ENCODE measurements around the gene OR4F6.

OR4F6 gene

DNA sequence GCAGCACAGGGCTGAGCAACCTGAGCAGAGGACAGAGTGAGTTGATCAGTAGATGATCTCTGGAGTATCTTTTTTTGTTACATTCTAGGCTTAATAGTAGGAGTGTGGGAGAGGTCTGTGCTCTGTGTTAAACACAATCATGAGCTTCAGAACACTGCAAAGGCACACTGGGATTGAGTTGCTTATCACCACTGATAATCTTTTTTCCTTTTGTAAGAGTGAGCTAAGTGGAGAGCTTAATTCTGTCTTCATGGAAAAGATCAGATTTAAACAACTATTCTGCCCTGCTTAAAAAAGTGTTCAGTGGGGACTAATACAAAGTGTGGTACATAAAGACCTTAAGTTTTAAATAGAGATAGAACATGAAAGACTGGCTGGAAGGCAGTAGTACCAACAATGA lies 1.1 kb downstream of the OR4F6 start:
- in situ Hi-C loops (cut with MboI; ENCODE audit: low sequenced_read_pairs), result no loop called here

- in situ Hi-C loops (cut with MboI; ENCODE audit: low sequenced_read_pairs), result no loop called here
These were observed 1.6 kb downstream of the OR4F6 start for GRCh38 chr15:101804941-101805340.

DNA sequence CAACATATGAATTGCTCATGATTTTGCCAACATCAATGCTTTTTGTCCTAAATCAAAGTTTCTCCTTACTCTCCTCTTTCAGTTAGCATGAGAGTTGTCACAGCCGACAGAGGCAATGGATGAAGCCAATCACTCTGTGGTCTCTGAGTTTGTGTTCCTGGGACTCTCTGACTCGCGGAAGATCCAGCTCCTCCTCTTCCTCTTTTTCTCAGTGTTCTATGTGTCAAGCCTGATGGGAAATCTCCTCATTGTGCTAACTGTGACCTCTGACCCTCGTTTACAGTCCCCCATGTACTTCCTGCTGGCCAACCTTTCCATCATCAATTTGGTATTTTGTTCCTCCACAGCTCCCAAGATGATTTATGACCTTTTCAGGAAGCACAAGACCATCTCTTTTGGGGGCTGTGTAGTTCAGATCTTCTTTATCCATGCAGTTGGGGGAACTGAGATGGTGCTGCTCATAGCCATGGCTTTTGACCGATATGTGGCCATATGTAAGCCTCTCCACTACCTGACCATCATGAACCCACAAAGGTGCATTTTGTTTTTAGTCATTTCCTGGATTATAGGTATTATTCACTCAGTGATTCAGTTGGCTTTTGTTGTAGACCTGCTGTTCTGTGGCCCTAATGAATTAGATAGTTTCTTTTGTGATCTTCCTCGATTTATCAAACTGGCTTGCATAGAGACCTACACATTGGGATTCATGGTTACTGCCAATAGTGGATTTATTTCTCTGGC lies 2.5 kb downstream of the OR4F6 start:
- in situ Hi-C loops (cut with MboI; ENCODE audit: low sequenced_read_pairs), result no loop called here

DNA sequence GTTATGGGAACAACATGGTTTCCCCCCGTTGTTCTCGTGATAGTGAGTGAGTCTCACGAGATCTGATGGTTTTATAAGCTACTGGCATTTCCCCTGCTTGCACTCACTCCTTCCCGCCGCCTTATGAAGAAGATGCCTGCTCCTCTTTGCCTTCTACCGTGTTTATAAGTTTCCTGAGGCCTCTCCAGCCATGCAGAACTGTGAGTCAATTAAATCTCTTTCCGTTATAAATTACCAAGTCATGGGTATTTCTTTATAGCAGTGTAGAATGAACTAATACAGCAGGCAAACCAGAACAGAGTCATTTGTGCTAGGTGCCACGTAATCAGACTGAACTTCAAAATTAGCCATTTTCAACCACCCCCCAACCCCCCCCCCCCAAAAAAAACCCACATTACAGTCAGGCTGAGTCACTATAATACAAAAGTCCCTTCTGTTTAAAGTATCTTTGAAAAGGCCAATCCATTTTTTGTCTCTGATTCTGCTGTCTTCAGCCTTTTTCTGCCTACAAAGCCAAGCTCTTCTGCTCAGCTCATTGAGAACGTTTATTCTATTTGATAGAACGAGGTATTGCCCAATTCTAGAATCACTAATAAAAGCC lies 4.1 kb downstream of the OR4F6 start:
- in situ Hi-C loops (cut with MboI; ENCODE audit: low sequenced_read_pairs), result no loop called here

- in situ Hi-C loops (cut with MboI; ENCODE audit: low sequenced_read_pairs), result no loop called here
These were observed 4.9 kb downstream of the OR4F6 start for GRCh38 chr15:101808201-101808600.

DNA sequence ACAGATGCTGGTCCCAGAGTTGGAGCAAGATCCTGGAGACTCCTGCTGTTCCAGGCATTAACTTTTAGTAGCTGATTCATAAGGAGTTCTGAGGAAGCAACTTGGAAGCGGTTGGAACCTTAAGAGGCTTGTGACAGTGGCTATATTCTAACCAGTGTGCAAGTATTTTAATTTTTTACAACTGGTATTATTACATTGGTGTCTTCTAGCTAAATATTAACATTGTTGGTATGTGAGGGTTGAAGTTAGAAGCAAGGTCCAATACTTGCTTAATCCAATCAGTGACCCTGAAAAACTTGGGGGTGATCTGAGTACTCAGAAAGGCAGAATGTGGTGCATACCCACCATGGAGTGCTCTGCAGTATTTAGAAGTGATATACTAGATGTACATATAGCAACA lies 7.1 kb downstream of the OR4F6 start:
- in situ Hi-C loops (cut with MboI; ENCODE audit: low sequenced_read_pairs), result no loop called here

DNA sequence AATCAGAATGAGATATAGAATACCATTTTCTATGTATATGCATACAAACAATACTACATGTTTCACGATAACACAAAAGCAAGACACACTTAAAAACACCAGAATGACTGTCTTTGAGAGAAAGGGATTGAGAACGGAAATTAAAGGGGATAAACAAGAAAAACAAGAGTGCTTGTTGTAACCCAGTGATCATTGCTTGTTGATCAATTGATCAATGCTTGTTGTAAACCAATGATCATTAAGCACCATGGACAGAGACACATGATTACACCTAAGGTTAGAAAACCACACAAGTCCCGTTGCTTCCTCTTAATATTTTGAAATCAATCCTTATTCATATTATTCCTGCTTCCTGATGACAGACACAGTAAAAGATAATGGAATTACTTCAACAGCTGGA lies 7.6 kb downstream of the OR4F6 start:
- in situ Hi-C loops (cut with MboI; ENCODE audit: low sequenced_read_pairs), result no loop called here

GRCh38 chr15:101811902-101812301 lies 8.6 kb downstream of the OR4F6 start, which contains the start of gene OR4F15:
OR4F15 (plus strand) TSS chr15:101812202; CDS start chr15:101818187, 5,985 bp downstream.
- in situ Hi-C loops (cut with MboI; ENCODE audit: low sequenced_read_pairs), result no loop called here

GRCh38 chr15:101813803-101814534 lies 10.7 kb downstream of the OR4F6 start:
- in situ Hi-C loops (cut with MboI; ENCODE audit: low sequenced_read_pairs), result no loop called here

DNA sequence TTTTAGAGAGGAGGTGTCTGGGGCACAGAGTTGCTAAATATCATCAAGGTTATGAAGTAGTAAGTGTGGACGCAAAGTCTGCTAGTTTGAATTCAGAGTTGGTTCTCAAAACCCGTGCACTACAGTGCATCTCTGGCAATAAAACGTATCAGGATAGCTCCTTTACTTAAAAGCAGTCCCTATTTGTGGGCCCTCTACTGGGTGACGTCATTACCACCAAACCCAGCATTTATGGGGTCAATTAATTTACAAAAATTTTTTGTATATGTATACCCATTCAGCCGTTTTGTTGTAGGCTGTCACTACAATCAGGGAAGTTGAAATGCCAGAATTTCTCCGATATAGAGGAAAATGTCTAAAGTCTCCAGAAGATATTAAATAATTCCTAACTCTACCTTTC lies 17.5 kb downstream of the OR4F6 start:
- in situ Hi-C loops (cut with MboI; ENCODE audit: low sequenced_read_pairs), result no loop called here

- in situ Hi-C loops (cut with MboI; ENCODE audit: low sequenced_read_pairs), result no loop called here
These were observed 23.9 kb downstream of the OR4F6 start for GRCh38 chr15:101827257-101827656.

- in situ Hi-C loops (cut with MboI; ENCODE audit: low sequenced_read_pairs), result no loop called here
These were observed 25.5 kb downstream of the OR4F6 start for GRCh38 chr15:101828774-101829173.

DNA sequence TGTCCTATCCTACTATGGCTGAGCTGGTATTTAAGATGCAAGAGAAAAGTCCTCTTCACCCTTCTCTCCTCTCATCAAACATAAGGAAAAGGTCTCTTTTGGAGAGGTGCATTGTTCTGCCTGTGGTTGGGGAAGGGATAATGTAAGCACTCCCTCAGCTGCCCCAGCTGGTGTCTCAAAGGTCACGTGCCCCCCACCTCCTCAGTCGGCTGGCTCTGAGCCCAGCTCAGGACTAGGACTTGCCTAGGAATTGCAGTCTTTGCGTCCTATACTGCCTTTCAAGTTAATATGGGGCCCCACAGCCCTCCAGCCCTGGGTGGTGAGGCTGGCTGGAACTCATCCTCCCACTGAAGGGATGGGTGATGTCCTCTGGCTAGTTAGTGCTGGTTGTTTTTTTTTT lies 38.3 kb downstream of the OR4F6 start:
- in situ Hi-C loops (cut with MboI; ENCODE audit: low sequenced_read_pairs), result no loop called here

- in situ Hi-C loops (cut with MboI; ENCODE audit: low sequenced_read_pairs), result no loop called here
These were observed 41.6 kb downstream of the OR4F6 start for GRCh38 chr15:101844916-101845315.

DNA sequence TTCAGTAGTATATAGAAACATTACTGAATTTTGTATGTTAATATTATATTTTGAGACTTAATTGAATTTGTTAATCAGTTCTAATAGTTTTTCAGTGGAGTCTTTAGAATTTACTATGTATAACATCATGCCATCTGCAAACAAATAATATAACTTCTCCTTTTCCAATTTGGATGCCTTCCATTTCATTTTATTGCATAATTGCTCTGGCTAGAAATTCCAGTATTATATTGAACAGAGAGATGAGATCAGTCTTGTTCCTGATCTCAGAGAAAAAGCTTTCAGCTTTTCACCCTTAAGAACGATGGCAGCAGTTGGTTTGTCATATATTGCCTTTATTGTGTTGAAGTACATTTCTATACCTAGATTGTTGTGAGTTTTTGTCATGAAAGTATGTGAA lies 49.0 kb downstream of the OR4F6 start:
- in situ Hi-C loops (cut with MboI; ENCODE audit: low sequenced_read_pairs), result no loop called here

All from HL-60/S4 treated with retinoic acid at 250 ng/mL for 4 days and 3 days (cell line).